ENCODE measurements around the gene APOO. TPM values are rescaled to one million over a fixed set of nuclear protein-coding genes. Genes with fewer than 3 reads are reported as not detected.
A peak's percentile ranks its signal among the peaks of the same experiment; 100 is the strongest.

Gene APOO
- total and polyA plus RNA-seq, 2 of the 13 experiments (the other 11 are each of a cell fraction or from before 2014, with no cell fraction given), result 9.7 to 22.1 TPM

GRCh38 chrX:23901060-23901459 is 6.7 kb downstream of the APOO start:
- H3K79me2 ChIP-seq (ENCODE audit: insufficient read depth, low read length), result peaks cover 3% of the 10 kb centered on the region
- intact Hi-C loops (cut with micrococcal nuclease; ENCODE audit: unreplicated experiment) (loop anchor here (1.0 to 5.0 kb wide), 2 partner anchors 59 to 94 kb away; no protein-coding TSS in a partner anchor), in situ Hi-C loops (cut with HindIII; ENCODE audit: extremely low pct_ligation_motif_present, low pct_unique_long_range_greater_than_20kb) (loop anchor here (5.0 kb wide), 3 partner anchors 119 to 209 kb away; partner anchors contain the start of gene SAT1)
- peak; percentile 19; the same call in 1 of the 3 replicates for ATAC-seq
- no peak overlapping the region for H2AFZ ChIP-seq (ENCODE audit: low read length)
- H3K9me3 ChIP-seq (ENCODE audit: low read length), result no peaks in the 10 kb centered on the region
- BruUV-seq (replicated peaks), result no TSS peak
- no peaks in the 10 kb centered on the region for H3K27me3 ChIP-seq (ENCODE audit: control insufficient read depth in 1 of 2, insufficient read depth in 2 of 2, low read length in 2 of 2)
- H3K27ac ChIP-seq (ENCODE audit: extremely low read length, insufficient read depth, low read length), result peak overlapping the region; percentile 64
- WGBS (ENCODE audit: low lambda C conversion rate), result 78% methylated on average over 3 of the region's 3 CpGs
- CTCF ChIA-PET (ENCODE audit: low intra/inter-chr PET ratio, low total read pairs), result interaction anchor here (2.1 to 2.7 kb wide), 3 partner anchors 119 to 206 kb away, joined by 27 to 50 read pairs (median 32); partner anchors contain the start of gene SAT1
- no peak overlapping the region for H3K9ac ChIP-seq (ENCODE audit: insufficient read depth, low read depth, low read length)
- 0 out of 2 replicates have a peak overlapping the region, but pooled peaks have one; percentile 71 for H3K4me2 ChIP-seq (ENCODE audit: low read depth, low read length)
- H3K4me3 ChIP-seq (replicated peaks in 1 of 3; ENCODE audit: insufficient read depth in 1 of 3, low read depth in 2 of 3, low read length in 3 of 3), result no peak overlapping the region
- H4K20me1 ChIP-seq (ENCODE audit: insufficient read depth, low read length), result no peaks in the 10 kb centered on the region
- peak; percentile 15 for FAIRE-seq
- TF ChIP-seq ZNF460 (CRISPR knock-in tag; IDR thresholded peaks at IDR 0.05; ENCODE audit: borderline replicate concordance), result no peak
- no peak for TF ChIP-seq ZNF615 (CRISPR knock-in tag; IDR thresholded peaks at IDR 0.05; ENCODE audit: borderline replicate concordance)
- no peak for TF ChIP-seq SMAD3 (CRISPR knock-in tag; IDR thresholded peaks at IDR 0.05)
- TF ChIP-seq FOSL2 (CRISPR knock-in tag; IDR thresholded peaks at IDR 0.05), result peak; percentile 49; the same call in 1 of the 2 replicates
- TF ChIP-seq CEBPG (CRISPR knock-in tag; IDR thresholded peaks at IDR 0.05), result peak; percentile 33; the same call in 1 of the 2 replicates
- no peak for TF ChIP-seq ZNF547 (CRISPR knock-in tag; IDR thresholded peaks at IDR 0.05)
- TF ChIP-seq ZNF83 (CRISPR knock-in tag; IDR thresholded peaks at IDR 0.05; ENCODE audit: borderline replicate concordance), result no peak
- TF ChIP-seq ETV5 (CRISPR knock-in tag; IDR thresholded peaks at IDR 0.05; ENCODE audit: borderline replicate concordance), result peak; percentile 45; the same call in 1 of the 2 replicates
- TF ChIP-seq MTA1 (CRISPR knock-in tag; IDR thresholded peaks at IDR 0.05; ENCODE audit: borderline replicate concordance), result no peak
- TF ChIP-seq NR2F6 (IDR thresholded peaks at IDR 0.05), result no peak
- TF ChIP-seq NR2F6 (CRISPR knock-in tag; IDR thresholded peaks at IDR 0.05), result 0 out of 2 replicates have a peak, but pooled peaks have one; percentile 17
- peak; percentile 30; the same call in 1 of the 2 replicates for TF ChIP-seq HMG20A (CRISPR knock-in tag; IDR thresholded peaks at IDR 0.05; ENCODE audit: borderline replicate concordance)
- peaks cover 66% of the 10 kb centered on the region for H3K4me1 ChIP-seq (ENCODE audit: insufficient read depth, low read length)
- no peaks in the 10 kb centered on the region for H3K36me3 ChIP-seq (replicated peaks in 1 of 2; ENCODE audit: control insufficient read depth in 1 of 2, insufficient read depth in 2 of 2, low read length in 2 of 2)
- DNase-seq (ENCODE audit: low spot score), result peak; percentile 51
- POLR2A ChIA-PET, result interaction anchor here (0.7 to 3.1 kb wide), 8 partner anchors 17 to 131 kb away, joined by 3 to 91 read pairs (median 4); partner anchors contain the start of gene SAT1
